GM18505 (cell line): ENCODE measurements around the gene TECPR1.

Source experiments
- ATAC-seq: cut with Tn5 transposase; IDR thresholded peaks from one replicate; pipeline ENCODE4 v1.9.1; 2021; ENCODE audit not compliant: unreplicated experiment
- POLR2A ChIP-seq: IDR thresholded peaks from 4 replicates; pipeline ENCODE4 v1.6.1; 2011; ENCODE audit warnings: borderline replicate concordance; ENCODE audit not compliant: insufficient read depth, insufficient read length; ENCODE audit errors: extremely low read depth

The TECPR1 gene

DNA sequence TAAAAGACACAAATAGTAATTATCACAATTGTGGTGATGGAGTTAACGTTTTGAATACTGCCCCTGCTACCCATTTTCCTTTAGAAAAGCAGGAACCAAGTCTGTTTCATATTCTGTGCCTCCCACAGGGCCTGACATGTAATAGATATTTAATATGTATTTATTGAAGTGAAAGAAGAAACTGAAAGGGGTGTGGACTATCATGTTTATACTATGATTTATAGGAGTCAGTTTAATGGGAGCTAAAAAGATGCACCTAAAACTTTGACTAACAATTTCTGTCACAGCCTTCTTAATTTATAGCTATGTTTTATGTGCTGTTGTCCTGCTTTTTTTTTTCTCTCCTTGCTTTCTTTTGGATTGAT, 64.9 kb downstream of the TECPR1 start:
- ATAC-seq = no peak
- no peak for TF ChIP-seq POLR2A

DNA sequence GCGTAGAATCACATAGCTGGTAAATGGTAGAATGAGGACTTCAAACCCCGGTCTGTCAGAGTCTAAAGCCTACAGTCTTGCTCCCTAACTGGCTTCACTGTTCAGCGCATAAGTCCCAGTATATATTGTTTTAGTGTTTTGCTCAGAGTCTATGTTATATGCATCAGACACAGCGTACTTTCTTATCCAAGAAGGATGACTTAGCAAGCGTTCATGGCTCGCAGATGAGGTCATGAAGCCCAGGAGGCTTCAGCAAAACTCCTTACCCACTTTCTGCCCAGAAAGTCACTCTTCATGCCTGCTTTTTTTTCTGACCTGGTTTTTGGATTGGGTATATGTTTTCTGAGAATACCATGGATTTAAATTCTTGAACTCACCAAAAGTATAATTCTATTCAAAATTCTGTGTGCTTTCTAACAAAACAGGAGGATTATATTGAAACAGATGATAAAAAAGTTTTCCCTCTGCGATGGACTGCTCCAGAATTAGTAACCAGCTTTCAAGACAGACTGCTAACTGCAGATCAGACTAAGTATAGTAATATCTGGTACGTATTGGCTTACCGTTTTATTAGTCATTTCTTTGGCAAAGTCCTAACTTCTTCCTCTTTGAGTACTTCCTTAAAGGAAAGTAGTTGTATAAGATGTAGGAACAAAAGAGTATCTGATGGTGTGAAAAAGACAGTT, 65.4 kb downstream of the TECPR1 start:
- TF ChIP-seq POLR2A = no peak
- no peak for ATAC-seq

GRCh38 chr7:98185101-98185500, 66.9 kb downstream of the TECPR1 start:
- no peak for TF ChIP-seq POLR2A
- ATAC-seq = no peak

DNA sequence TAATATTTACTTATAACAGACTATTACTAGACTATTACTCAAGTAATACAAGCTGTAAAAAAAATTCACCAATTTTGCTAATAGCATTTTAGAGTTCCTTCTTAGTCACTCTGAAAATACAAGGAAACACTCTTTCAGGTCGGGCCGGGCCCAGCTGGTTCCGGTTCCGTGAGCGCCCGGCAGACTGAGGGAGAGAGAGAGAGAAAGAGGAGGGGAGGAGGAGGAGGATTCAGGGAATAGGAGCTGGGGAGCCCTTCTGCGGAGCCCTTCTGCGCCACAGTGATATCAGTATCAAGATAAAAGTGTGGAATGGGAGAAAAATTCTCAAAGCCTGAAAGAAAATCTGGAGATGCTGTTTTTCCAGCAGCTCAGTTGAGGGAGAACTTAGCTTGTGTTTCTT, 71.3 kb downstream of the TECPR1 start:
- TF ChIP-seq POLR2A = no peak
- no peak for ATAC-seq

GRCh38 chr7:98178762-98179490, 73.1 kb downstream of the TECPR1 start:
- no peak for TF ChIP-seq POLR2A
- ATAC-seq = no peak

DNA sequence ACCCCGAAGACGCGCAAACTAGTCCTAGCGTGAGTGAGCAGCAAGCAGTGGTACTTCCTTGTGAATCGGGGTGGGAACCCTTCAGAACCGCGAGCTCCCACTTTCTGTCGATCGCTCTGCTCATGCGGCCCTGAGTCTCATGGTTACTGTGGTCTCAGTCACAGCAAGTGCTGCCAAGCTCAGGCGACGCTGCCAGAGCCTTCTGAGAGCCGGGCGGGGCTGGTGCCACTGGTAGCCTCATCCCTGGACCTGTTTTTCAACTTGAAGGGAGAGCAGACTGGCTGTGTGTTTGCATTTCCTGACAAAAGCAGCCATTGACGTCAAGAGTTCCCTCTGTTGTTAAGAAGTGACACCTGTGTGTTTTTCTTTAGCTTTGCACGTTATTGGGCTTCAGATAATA, 73.7 kb downstream of the TECPR1 start:
- ATAC-seq = no peak
- TF ChIP-seq POLR2A = no peak

DNA sequence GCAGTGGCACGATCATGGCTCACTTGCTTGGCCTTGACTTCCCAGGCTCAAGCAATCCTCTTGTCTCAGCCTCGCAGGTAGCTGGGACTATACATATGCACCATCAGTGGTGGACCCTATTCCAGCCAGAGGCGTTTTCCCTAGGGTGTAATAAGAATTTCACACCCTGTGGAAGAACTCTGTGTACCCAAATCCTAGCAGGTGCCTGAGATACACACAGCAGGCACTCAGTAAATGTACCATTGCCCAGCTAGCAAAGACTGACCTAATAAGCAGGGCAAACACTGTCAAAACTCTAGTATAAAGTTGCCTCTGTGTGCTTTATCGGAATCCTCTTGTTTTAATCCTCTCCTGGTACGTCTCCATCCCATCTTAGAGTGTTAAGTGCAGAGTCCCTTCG, 74.5 kb downstream of the TECPR1 start:
- no peak for TF ChIP-seq POLR2A

DNA sequence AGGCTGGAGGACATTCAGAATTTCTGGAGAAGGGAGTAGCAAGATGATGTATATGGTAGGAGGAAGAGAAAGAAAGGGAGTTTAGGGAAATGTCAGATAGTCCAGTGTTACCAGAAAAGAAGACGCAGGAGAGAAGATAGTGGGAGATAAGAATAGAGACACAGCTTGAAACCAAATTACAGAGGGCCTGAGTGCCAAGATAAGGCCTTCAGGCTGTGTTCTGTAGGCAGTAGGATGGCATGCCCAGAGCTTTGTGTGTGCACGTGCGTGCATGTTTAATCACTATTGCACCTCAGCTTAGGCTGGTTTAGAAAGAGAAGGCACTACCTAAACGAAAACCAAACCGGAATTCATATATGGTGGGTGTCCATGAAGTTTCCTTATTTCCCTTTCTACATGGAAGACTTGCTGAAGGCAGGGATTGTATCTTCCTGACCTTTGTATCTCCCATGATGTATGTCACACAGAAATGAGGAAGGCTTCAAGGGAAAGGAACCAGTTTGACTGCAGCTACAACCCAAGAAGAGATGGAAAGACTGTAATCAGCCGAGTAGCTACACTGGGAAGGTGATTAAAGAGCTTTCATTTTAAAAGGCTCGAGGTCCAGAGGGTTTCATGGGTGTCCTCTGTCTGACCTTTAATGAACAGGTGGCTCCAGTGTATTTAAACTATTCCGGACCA, 76.6 kb downstream of the TECPR1 start:
- no peak for ATAC-seq

More for the DNA sequence above, 74.5 kb downstream of the TECPR1 start:
- ATAC-seq = no peak

GRCh38 chr7:98174334-98175259, 77.4 kb downstream of the TECPR1 start:
- no peak for ATAC-seq
- TF ChIP-seq POLR2A = no peak

More for the DNA sequence above, 76.6 kb downstream of the TECPR1 start:
- no peak for TF ChIP-seq POLR2A

GRCh38 chr7:98171449-98171848, 80.6 kb downstream of the TECPR1 start:
- no peak for ATAC-seq
- no peak for TF ChIP-seq POLR2A

GRCh38 chr7:98170966-98171365, 81.1 kb downstream of the TECPR1 start:
- TF ChIP-seq POLR2A = no peak
- no peak for ATAC-seq

- no peak for TF ChIP-seq POLR2A
- ATAC-seq = no peak
These were observed 83.0 kb downstream of the TECPR1 start for GRCh38 chr7:98168904-98169621.

- no peak for TF ChIP-seq POLR2A
- ATAC-seq = peak; percentile 74
These were observed 83.7 kb downstream of the TECPR1 start for GRCh38 chr7:98168181-98168903.

- TF ChIP-seq POLR2A = no peak
These were observed 84.4 kb downstream of the TECPR1 start for GRCh38 chr7:98167653-98168052.

More at GRCh38 chr7:98167653-98168052, 84.4 kb downstream of the TECPR1 start:
- no peak for ATAC-seq
